Stomach (tissue), 4 donors: ENCODE results near the gene ATP10B.

ENCODE experiments used
- POLR2A ChIP-seq, 4 donors: fragments of 450-650 bp; IDR thresholded peaks; one replicate each; pipeline ENCODE4 v1.6.1; 2016; ENCODE audit warnings: antibody characterized with exemption in 4 of 4, control low read depth in 2 of 4, mild to moderate bottlenecking in 1 of 4, moderate library complexity in 1 of 4
- POLR2AphosphoS5 ChIP-seq, 3 donors: sonication (generic); formaldehyde crosslinking; IDR thresholded peaks; one replicate each; pipeline ENCODE4 v1.6.1; 2016; ENCODE audit warnings: antibody characterized with exemption in 3 of 3
- TF ChIP-seq, protein P1 (sequence below), 7 experiments: fragments of 450-650 bp in 4 of 7; fragments of 200-600 bp in 3 of 7; sonication (generic) in 3 of 7; IDR thresholded peaks; one replicate each; pipeline ENCODE4 v1.5.1; 2016 to 2019; ENCODE audit warnings: antibody characterized with exemption in 7 of 7, control low read depth in 2 of 7, mild to moderate bottlenecking in 1 of 7

DNA sequence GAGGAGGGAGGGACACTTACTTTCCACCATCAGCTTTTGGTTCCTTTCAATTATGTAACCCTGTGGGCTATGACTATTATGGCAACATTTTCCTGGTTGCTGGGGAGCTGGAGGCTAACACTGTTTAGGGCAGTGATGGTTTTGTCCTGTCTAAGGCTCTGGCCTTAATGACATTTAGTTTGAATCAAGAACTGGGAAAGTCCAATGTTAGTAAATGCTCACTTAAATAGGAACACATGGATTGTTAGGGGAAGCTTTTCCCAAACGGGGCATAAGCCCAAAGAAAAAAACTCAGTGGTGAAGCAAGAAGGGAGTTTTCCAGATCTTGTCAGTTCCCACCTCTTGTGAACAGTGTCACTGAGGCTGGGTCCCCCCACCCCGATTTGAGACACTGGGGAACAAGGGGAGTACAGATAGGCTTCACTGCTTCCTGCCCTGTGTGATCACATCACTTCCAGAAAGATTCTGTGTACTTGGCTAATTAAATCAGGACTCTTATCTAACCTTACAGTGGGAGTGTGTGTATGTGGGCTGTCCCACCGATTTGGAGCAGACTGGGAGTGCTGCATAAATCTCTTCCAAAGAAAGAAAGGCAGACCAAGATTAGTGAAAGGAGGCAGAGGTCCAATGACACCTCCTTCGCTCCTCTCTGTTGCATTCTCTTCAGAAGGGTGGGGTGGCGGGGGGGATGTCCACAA lies 223.9 kb downstream of the ATP10B start:
- TF ChIP-seq POLR2A (IDR thresholded peaks at IDR 0.05) (no peak), POLR2AphosphoS5 (IDR thresholded peaks at IDR 0.05) (no peak)
- TF ChIP-seq, protein P1, sequence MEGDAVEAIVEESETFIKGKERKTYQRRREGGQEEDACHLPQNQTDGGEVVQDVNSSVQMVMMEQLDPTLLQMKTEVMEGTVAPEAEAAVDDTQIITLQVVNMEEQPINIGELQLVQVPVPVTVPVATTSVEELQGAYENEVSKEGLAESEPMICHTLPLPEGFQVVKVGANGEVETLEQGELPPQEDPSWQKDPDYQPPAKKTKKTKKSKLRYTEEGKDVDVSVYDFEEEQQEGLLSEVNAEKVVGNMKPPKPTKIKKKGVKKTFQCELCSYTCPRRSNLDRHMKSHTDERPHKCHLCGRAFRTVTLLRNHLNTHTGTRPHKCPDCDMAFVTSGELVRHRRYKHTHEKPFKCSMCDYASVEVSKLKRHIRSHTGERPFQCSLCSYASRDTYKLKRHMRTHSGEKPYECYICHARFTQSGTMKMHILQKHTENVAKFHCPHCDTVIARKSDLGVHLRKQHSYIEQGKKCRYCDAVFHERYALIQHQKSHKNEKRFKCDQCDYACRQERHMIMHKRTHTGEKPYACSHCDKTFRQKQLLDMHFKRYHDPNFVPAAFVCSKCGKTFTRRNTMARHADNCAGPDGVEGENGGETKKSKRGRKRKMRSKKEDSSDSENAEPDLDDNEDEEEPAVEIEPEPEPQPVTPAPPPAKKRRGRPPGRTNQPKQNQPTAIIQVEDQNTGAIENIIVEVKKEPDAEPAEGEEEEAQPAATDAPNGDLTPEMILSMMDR (IDR thresholded peaks at IDR 0.05), result no peak
